GM12865 (cell line): Measurements from ENCODE around the gene KCND1.
"Not testable (repeated sequence)": the region's sequence is repeated elsewhere in the genome, so short reads cannot be mapped to it uniquely, and the experiment has no call there.

Source experiments
- DNase-seq: peaks from one replicate; pipeline ENCODE4 v3.0.0; 2010; ENCODE audit warnings: low read depth
- H3K4me3 ChIP-seq: 2 replicates; pipeline ENCODE4 v1.5.1; 2011; ENCODE audit warnings: mild to moderate bottlenecking, low read depth, low read length, control low read depth
- CTCF ChIP-seq: IDR thresholded peaks from 2 replicates; pipeline ENCODE4 v1.5.1; 2011; ENCODE audit warnings: low read length, control low read depth, low read depth, inconsistent platforms; ENCODE audit not compliant: insufficient read depth; ENCODE audit errors: missing control alignments

Gene KCND1

GRCh38 chrX:48989483-48989882 is 17.8 kb upstream of the KCND1 start:
- H3K4me3 ChIP-seq, result no peak overlapping the region
- no peak for DNase-seq
- no peak for TF ChIP-seq CTCF

GRCh38 chrX:48983896-48984295 is 12.3 kb upstream of the KCND1 start:
- TF ChIP-seq CTCF, result no peak
- DNase-seq, result no peak
- H3K4me3 ChIP-seq, result no peak overlapping the region

- TF ChIP-seq CTCF, result no peak
- H3K4me3 ChIP-seq, result no peak overlapping the region
- DNase-seq, result no peak
Measured at GRCh38 chrX:48983081-48983480, 11.4 kb upstream of the KCND1 start.

- no peak for TF ChIP-seq CTCF
- no peak for DNase-seq
- no peak overlapping the region for H3K4me3 ChIP-seq
Measured at GRCh38 chrX:48981178-48981577, 9.5 kb upstream of the KCND1 start.

GRCh38 chrX:48980341-48980740 is 8.7 kb upstream of the KCND1 start:
- not testable (repeated sequence) for DNase-seq, H3K4me3 ChIP-seq

- no peak for DNase-seq
- H3K4me3 ChIP-seq, result no peak overlapping the region
- TF ChIP-seq CTCF, result no peak
Measured at GRCh38 chrX:48978226-48978625, 6.6 kb upstream of the KCND1 start.

- no peak for DNase-seq
Measured at GRCh38 chrX:48976086-48976485, 4.4 kb upstream of the KCND1 start.

More at GRCh38 chrX:48976086-48976485, 4.4 kb upstream of the KCND1 start:
- H3K4me3 ChIP-seq, result no peak overlapping the region
- TF ChIP-seq CTCF, result no peak
